HepG2 (cell line): ENCODE measurements around the gene SLC7A6OS. TPM values are rescaled to one million over a fixed set of nuclear protein-coding genes. Genes with fewer than 3 reads are reported as not detected.
A peak's percentile ranks its signal among the peaks of the same experiment; 100 is the strongest.

ENCODE experiments used
- CREB1 ChIP-seq, 2 experiments: fragments of 450-650 bp in 1 of 2; IDR thresholded peaks; 2 replicates each; pipeline ENCODE4 v1.6.1; 2016 to 2017; ENCODE audit warnings: control low read depth in 1 of 2, mild to moderate bottlenecking in 1 of 2, missing compliant biosample characterization in 1 of 2, missing genetic modification characterization in 1 of 2
- EP300 ChIP-seq, 3 experiments: sonication (generic) in 1 of 3; formaldehyde crosslinking in 1 of 3; IDR thresholded peaks; 2 replicates each; pipeline versions ENCODE4 v1.5.1 to v1.6.1; 2011 to 2020; ENCODE audit warnings: low read depth in 2 of 3, low read length in 2 of 3, borderline replicate concordance in 1 of 3, improper control_type of control experiment in 1 of 3, mild to moderate bottlenecking in 1 of 3, missing genetic modification reagents in 1 of 3, moderate library complexity in 1 of 3
- HNF1B ChIP-seq: sonication (generic); formaldehyde crosslinking; IDR thresholded peaks from 2 replicates; pipeline ENCODE4 v1.5.1; 2020; ENCODE audit warnings: mild to moderate bottlenecking, moderate library complexity, missing genetic modification reagents
- MYC ChIP-seq: sonication (generic); formaldehyde crosslinking; IDR thresholded peaks from 2 replicates; pipeline ENCODE4 v1.9.0; 2021; ENCODE audit warnings: missing genetic modification reagents, borderline replicate concordance
- NCOA2 ChIP-seq: sonication (generic); formaldehyde crosslinking; IDR thresholded peaks from 2 replicates; pipeline ENCODE4 v1.8.0; 2022; ENCODE audit warnings: inconsistent platforms
- NR2F6 ChIP-seq, 2 experiments: IDR thresholded peaks; 2 replicates each; pipeline ENCODE4 v1.6.1; 2016; ENCODE audit warnings: antibody characterized with exemption in 1 of 2, mild to moderate bottlenecking in 1 of 2
- PLRG1 ChIP-seq: fragments of 450-650 bp; conservative IDR thresholded peaks from 2 replicates; pipeline ENCODE4 v1.6.1; 2016
- RARA ChIP-seq: IDR thresholded peaks from 2 replicates; pipeline ENCODE4 v1.6.1; 2016; ENCODE audit warnings: missing genetic modification reagents, missing compliant biosample characterization
- SATB2 ChIP-seq: sonication (generic); formaldehyde crosslinking; IDR thresholded peaks from 2 replicates; pipeline ENCODE4 v1.5.0; 2020; ENCODE audit warnings: missing genetic modification reagents
- SNAPC4 ChIP-seq: sonication (generic); formaldehyde crosslinking; IDR thresholded peaks from 2 replicates; pipeline ENCODE4 v1.4.0; 2020; ENCODE audit warnings: mild to moderate bottlenecking, missing genetic modification reagents
- ZFP90 ChIP-seq: sonication (generic); formaldehyde crosslinking; IDR thresholded peaks from 2 replicates; pipeline ENCODE4 v1.8.0; 2022; ENCODE audit warnings: missing genetic modification reagents, mild to moderate bottlenecking, inconsistent platforms, borderline replicate concordance
- ZGPAT ChIP-seq: IDR thresholded peaks from 2 replicates; pipeline ENCODE4 v1.6.1; 2016; ENCODE audit warnings: mild to moderate bottlenecking
- ZIK1 ChIP-seq: sonication (generic); formaldehyde crosslinking; IDR thresholded peaks from 2 replicates; pipeline ENCODE4 v1.5.0; 2020; ENCODE audit warnings: mild to moderate bottlenecking, low read depth, missing genetic modification reagents, borderline replicate concordance
- ZMYM4 ChIP-seq: sonication (generic); formaldehyde crosslinking; IDR thresholded peaks from 2 replicates; pipeline ENCODE4 v1.8.1; 2023; ENCODE audit warnings: mild to moderate bottlenecking, missing genetic modification reagents
- ZNF260 ChIP-seq: sonication (generic); formaldehyde crosslinking; IDR thresholded peaks from 2 replicates; pipeline ENCODE4 v1.4.0; 2020; ENCODE audit warnings: missing genetic modification reagents, low read depth, mild to moderate bottlenecking, borderline replicate concordance
- ZNF280D ChIP-seq: sonication (generic); formaldehyde crosslinking; IDR thresholded peaks from 2 replicates; pipeline ENCODE4 v1.5.1; 2020; ENCODE audit warnings: mild to moderate bottlenecking, missing genetic modification reagents
- ZNF792 ChIP-seq: IDR thresholded peaks from 2 replicates; pipeline ENCODE4 v1.6.1; 2016
- polyA plus RNA-seq, 8 experiments: library from polyadenylated mRNA; depleted of rRNA in 3 of 8; stranded (reverse) in 7 of 8; unstranded in 1 of 8; fragments of >200 nt; fragmentation: Illumina TruSeq in 4 of 8; extraction: Trizol in 4 of 8; gene quantifications; 2 replicates each; pipeline versions ENCODE4 v1.2.1 to v1.2.3, GENCODE V29; 2011 to 2016; ENCODE audit warnings: low read depth in 4 of 8, missing spikeins in 1 of 8, mixed read lengths in 1 of 8; ENCODE audit not compliant: insufficient read depth in 1 of 8
- total RNA-seq, 5 experiments: library from RNA; depleted of rRNA; stranded (reverse); fragments of >200 nt; fragmentation: Illumina TruSeq; extraction: Trizol; gene quantifications; 2 replicates each; pipeline ENCODE4 v1.2.3, GENCODE V29; 2016; ENCODE audit warnings: low read depth in 1 of 5

The SLC7A6OS gene
- total and polyA plus RNA-seq, 2 of the 13 experiments (the other 11 are each of a cell fraction or from before 2014, with no cell fraction given) = 11.2 to 21.5 TPM

GRCh38 chr16:68267612-68268405 lies 42.9 kb downstream of the SLC7A6OS start (continued):
- TF ChIP-seq ZNF280D (CRISPR knock-in tag) (no peak), ZIK1 (CRISPR knock-in tag) (no peak), ZNF792 (CRISPR knock-in tag) (no peak), ZGPAT (CRISPR knock-in tag) (peak; percentile 45; the same call in 1 of the 2 replicates), ZNF260 (CRISPR knock-in tag) (no peak), ZFP90 (CRISPR knock-in tag) (no peak), CREB1 (IDR thresholded peaks at IDR 0.05) (no peak), CREB1 (CRISPR knock-in tag; IDR thresholded peaks at IDR 0.05) (no peak), NCOA2 (CRISPR knock-in tag) (peak; percentile 38; the same call in 1 of the 2 replicates), PLRG1 (no peak), SATB2 (no peak), ZMYM4 (CRISPR knock-in tag) (no peak), SNAPC4 (CRISPR knock-in tag) (0 out of 2 replicates have a peak, but pooled peaks have one; percentile 41), EP300 (IDR thresholded peaks at IDR 0.05; ENCODE audit: low read depth in 2 of 2, low read length in 2 of 2) (peak in 1 of 2 experiments; percentile 20; a peak in 1 of 4 replicates), EP300 (CRISPR knock-in tag; IDR thresholded peaks at IDR 0.05; ENCODE audit: borderline replicate concordance) (no peak), HNF1B (CRISPR knock-in tag) (no peak), NR2F6 (IDR thresholded peaks at IDR 0.05) (no peak), NR2F6 (CRISPR knock-in tag; IDR thresholded peaks at IDR 0.05) (no peak), MYC (CRISPR knock-in tag) (no peak), RARA (CRISPR knock-in tag) (peak; percentile 42; the same call in 1 of the 2 replicates)
